Upper lobe of left lung (tissue), 4 donors: ENCODE measurements around the gene ELAVL1.

Experiments
- CTCF ChIP-seq, 6 experiments: fragments of 450-650 bp in 4 of 6; fragments of 200-600 bp in 2 of 6; sonication (generic) in 2 of 6; IDR thresholded peaks; one replicate each; pipeline ENCODE4 v1.5.1; 2016 to 2019; ENCODE audit warnings: antibody characterized with exemption in 6 of 6
- EP300 ChIP-seq, 4 donors: sonication (generic); formaldehyde crosslinking; IDR thresholded peaks; one replicate each; pipeline ENCODE4 v1.5.1; 2017; ENCODE audit warnings: antibody characterized with exemption in 4 of 4, control low read depth in 2 of 4
- POLR2A ChIP-seq, 4 donors: fragments of 450-650 bp; IDR thresholded peaks; one replicate each; pipeline ENCODE4 v1.5.1; 2016 to 2017; ENCODE audit warnings: antibody characterized with exemption in 4 of 4, mild to moderate bottlenecking in 2 of 4
- POLR2AphosphoS5 ChIP-seq, 2 donors: sonication (generic); formaldehyde crosslinking; IDR thresholded peaks; one replicate each; pipeline ENCODE4 v1.5.1; 2017; ENCODE audit warnings: antibody characterized with exemption in 2 of 2

GRCh38 chr19:7993560-7993959 is 11.9 kb downstream of the ELAVL1 start:
- TF ChIP-seq CTCF (IDR thresholded peaks at IDR 0.05) (no peak), POLR2AphosphoS5 (IDR thresholded peaks at IDR 0.05) (no peak), POLR2A (IDR thresholded peaks at IDR 0.05) (no peak), EP300 (IDR thresholded peaks at IDR 0.05) (no peak)
